ENCODE results near the gene PDCD1.

Gene PDCD1

GRCh38 chr2:241895712-241896641 lies 37.3 kb upstream of the PDCD1 start:
- DNase-seq = no peak

- no peak for DNase-seq
These were observed 36.7 kb upstream of the PDCD1 start for GRCh38 chr2:241895427-241895711.

- no peak for DNase-seq
These were observed 36.2 kb upstream of the PDCD1 start for GRCh38 chr2:241894681-241895426.

GRCh38 chr2:241894056-241894641 lies 35.5 kb upstream of the PDCD1 start:
- DNase-seq = no peak

GRCh38 chr2:241893265-241893664 lies 34.6 kb upstream of the PDCD1 start:
- DNase-seq = no peak

GRCh38 chr2:241892299-241893137 lies 33.8 kb upstream of the PDCD1 start:
- no peak for DNase-seq

- no peak for DNase-seq
These were observed 33.2 kb upstream of the PDCD1 start for GRCh38 chr2:241891988-241892298.

- DNase-seq = peak in 1 of 14 donors; percentile 49
These were observed 32.8 kb upstream of the PDCD1 start for GRCh38 chr2:241891315-241891987.

GRCh38 chr2:241890524-241891235 lies 32.0 kb upstream of the PDCD1 start:
- DNase-seq = peak in 1 of 14 donors; percentile 70

- DNase-seq = no peak
These were observed 29.9 kb upstream of the PDCD1 start for GRCh38 chr2:241888641-241889040.

- no peak for DNase-seq
These were observed 29.3 kb upstream of the PDCD1 start for GRCh38 chr2:241887806-241888522.

- no peak for DNase-seq
These were observed 28.2 kb upstream of the PDCD1 start for GRCh38 chr2:241886840-241887447.

GRCh38 chr2:241885946-241886643 lies 27.4 kb upstream of the PDCD1 start:
- DNase-seq = no peak

- no peak for DNase-seq
These were observed 26.7 kb upstream of the PDCD1 start for GRCh38 chr2:241885291-241885945.

- DNase-seq = no peak
These were observed 26.2 kb upstream of the PDCD1 start for GRCh38 chr2:241884951-241885290.

- peak in 4 of 14 donors; percentile 47 to 68 (median 58) for DNase-seq
These were observed 23.5 kb upstream of the PDCD1 start for GRCh38 chr2:241882091-241882625.

GRCh38 chr2:241880311-241881073 lies 21.8 kb upstream of the PDCD1 start:
- DNase-seq = no peak

GRCh38 chr2:241879326-241879725 lies 20.6 kb upstream of the PDCD1 start:
- no peak for DNase-seq
